ENCODE data around the gene SRMS.

The SRMS gene

GRCh38 chr20:63587256-63587655 is 39.7 kb upstream of the SRMS start:
- Mint-ChIP-seq H3K4me3 (no peak overlapping the region), H3K4me1 (ENCODE audit: low read depth in 2 of 2) (peaks cover 0 to 1% of the 10 kb centered on the region in 2 donors), H3K27ac (no peak overlapping the region), H3K27me3 (no peaks in the 10 kb centered on the region), H3K36me3 (ENCODE audit: insufficient read depth) (peaks cover 25% of the 10 kb centered on the region), H3K9me3 (no peaks in the 10 kb centered on the region)
- DNase-seq: no peak
- no peak for ATAC-seq (replicated peaks)

- H3K27ac Mint-ChIP-seq: no peak overlapping the region
- peaks cover 21% of the 10 kb centered on the region for H3K36me3 Mint-ChIP-seq (ENCODE audit: insufficient read depth)
- no peak for ATAC-seq (replicated peaks)
- DNase-seq: no peak
- no peaks in the 10 kb centered on the region for H3K9me3 Mint-ChIP-seq
- peaks cover 0 to 1% of the 10 kb centered on the region in 2 donors for H3K4me1 Mint-ChIP-seq (ENCODE audit: low read depth in 2 of 2)
- no peak overlapping the region for H3K4me3 Mint-ChIP-seq
- H3K27me3 Mint-ChIP-seq: no peaks in the 10 kb centered on the region
These were observed 39.2 kb upstream of the SRMS start for GRCh38 chr20:63586797-63587196.

GRCh38 chr20:63585616-63586565 is 38.3 kb upstream of the SRMS start:
- no peak for DNase-seq
- H3K27me3 Mint-ChIP-seq: no peaks in the 10 kb centered on the region
- peaks cover 0 to 3% of the 10 kb centered on the region in 2 donors for H3K4me1 Mint-ChIP-seq (ENCODE audit: low read depth in 2 of 2)
- H3K4me3 Mint-ChIP-seq: no peak overlapping the region
- H3K9me3 Mint-ChIP-seq: no peaks in the 10 kb centered on the region
- peaks cover 15% of the 10 kb centered on the region for H3K36me3 Mint-ChIP-seq (ENCODE audit: insufficient read depth)
- H3K27ac Mint-ChIP-seq: no peak overlapping the region
- no peak for ATAC-seq (replicated peaks)

GRCh38 chr20:63582382-63583063 is 35.0 kb upstream of the SRMS start:
- ATAC-seq (replicated peaks) (no peak), DNase-seq (no peak)
- Mint-ChIP-seq H3K4me3 (no peak overlapping the region), H3K4me1 (ENCODE audit: low read depth in 2 of 2) (peaks cover 0 to 7% of the 10 kb centered on the region in 2 donors), H3K9me3 (no peaks in the 10 kb centered on the region), H3K27ac (no peak overlapping the region), H3K27me3 (no peaks in the 10 kb centered on the region), H3K36me3 (ENCODE audit: insufficient read depth) (peaks cover 5% of the 10 kb centered on the region)

- Mint-ChIP-seq H3K36me3 (ENCODE audit: insufficient read depth) (peaks cover 3% of the 10 kb centered on the region), H3K27me3 (no peaks in the 10 kb centered on the region), H3K27ac (no peak overlapping the region), H3K9me3 (no peaks in the 10 kb centered on the region), H3K4me3 (no peak overlapping the region), H3K4me1 (ENCODE audit: low read depth in 2 of 2) (peaks cover 0 to 7% of the 10 kb centered on the region in 2 donors)
- ATAC-seq (replicated peaks) (peak; percentile 98), DNase-seq (peak; percentile 62 to 68 (median 65))
These were observed 33.4 kb upstream of the SRMS start for GRCh38 chr20:63580796-63581461.

- H3K27me3 Mint-ChIP-seq: no peaks in the 10 kb centered on the region
- H3K36me3 Mint-ChIP-seq (ENCODE audit: insufficient read depth): peaks cover 3% of the 10 kb centered on the region
- DNase-seq (no peak), ATAC-seq (replicated peaks) (no peak)
- H3K9me3 Mint-ChIP-seq: no peaks in the 10 kb centered on the region
- H3K27ac Mint-ChIP-seq: no peak overlapping the region
- H3K4me1 Mint-ChIP-seq (ENCODE audit: low read depth in 2 of 2): peaks cover 0 to 7% of the 10 kb centered on the region in 2 donors
- H3K4me3 Mint-ChIP-seq: no peak overlapping the region
These were observed 31.6 kb upstream of the SRMS start for GRCh38 chr20:63579017-63579694.

GRCh38 chr20:63578224-63579016 is 30.9 kb upstream of the SRMS start:
- ATAC-seq (replicated peaks): no peak
- H3K4me3 Mint-ChIP-seq: no peak overlapping the region
- no peak for DNase-seq

GRCh38 chr20:63577317-63577894 is 29.9 kb upstream of the SRMS start:
- peaks cover 0 to 9% of the 10 kb centered on the region in 2 donors for H3K4me1 Mint-ChIP-seq (ENCODE audit: low read depth in 2 of 2)

More at GRCh38 chr20:63578224-63579016, 30.9 kb upstream of the SRMS start:
- Mint-ChIP-seq H3K4me1 (ENCODE audit: low read depth in 2 of 2) (peaks cover 0 to 8% of the 10 kb centered on the region in 2 donors), H3K9me3 (no peaks in the 10 kb centered on the region), H3K27ac (no peak overlapping the region), H3K36me3 (ENCODE audit: insufficient read depth) (peaks cover 3% of the 10 kb centered on the region), H3K27me3 (no peaks in the 10 kb centered on the region)

GRCh38 chr20:63576311-63576710 is 28.8 kb upstream of the SRMS start:
- DNase-seq (no peak), ATAC-seq (replicated peaks) (no peak)
- Mint-ChIP-seq H3K4me1 (ENCODE audit: low read depth in 2 of 2) (peaks cover 0 to 9% of the 10 kb centered on the region in 2 donors), H3K4me3 (peak overlapping the region in 1 of 2 donors; percentile 11), H3K36me3 (ENCODE audit: insufficient read depth) (peaks cover 3% of the 10 kb centered on the region), H3K9me3 (no peaks in the 10 kb centered on the region), H3K27me3 (no peaks in the 10 kb centered on the region), H3K27ac (no peak overlapping the region)

More at GRCh38 chr20:63577317-63577894, 29.9 kb upstream of the SRMS start:
- ATAC-seq (replicated peaks) (no peak), DNase-seq (no peak)
- H3K4me3 Mint-ChIP-seq: no peak overlapping the region
- peaks cover 3% of the 10 kb centered on the region for H3K36me3 Mint-ChIP-seq (ENCODE audit: insufficient read depth)
- H3K9me3 Mint-ChIP-seq: no peaks in the 10 kb centered on the region
- H3K27me3 Mint-ChIP-seq: no peaks in the 10 kb centered on the region
- H3K27ac Mint-ChIP-seq: no peak overlapping the region

- Mint-ChIP-seq H3K4me3 (peak overlapping the region; percentile 81 to 82), H3K4me1 (ENCODE audit: low read depth in 2 of 2) (peaks cover 0 to 2% of the 10 kb centered on the region in 2 donors), H3K36me3 (ENCODE audit: insufficient read depth) (peaks cover 3% of the 10 kb centered on the region), H3K27ac (peak overlapping the region; percentile 83 to 89), H3K27me3 (no peaks in the 10 kb centered on the region), H3K9me3 (no peaks in the 10 kb centered on the region)
- ATAC-seq (replicated peaks) (no peak), DNase-seq (no peak)
These were observed 27.5 kb upstream of the SRMS start for GRCh38 chr20:63574829-63575743.

- Mint-ChIP-seq H3K27me3 (no peaks in the 10 kb centered on the region), H3K36me3 (ENCODE audit: insufficient read depth) (peaks cover 3% of the 10 kb centered on the region), H3K9me3 (no peaks in the 10 kb centered on the region), H3K27ac (peak within 1 kb of the TSS; percentile 83 to 89), H3K4me1 (ENCODE audit: low read depth in 2 of 2) (peaks cover 1 to 7% of the 10 kb centered on the region in 2 donors), H3K4me3 (peak within 1 kb of the TSS; percentile 81 to 82)
- peak; percentile 94 for ATAC-seq (replicated peaks)
- peak; percentile 55 to 62 (median 60) for DNase-seq
These were observed 26.7 kb upstream of the SRMS start, which contains the start of gene HELZ2 for GRCh38 chr20:63574156-63574828. TSS of gene HELZ2 (minus strand) at chr20:63574239. CDS start at chr20:63572385, 1,854 bp downstream.

Data from effector memory CD8-positive, alpha-beta T cell (primary cell).